HG03280 (cell line): ENCODE data around the gene VAV2.

Experiments
- ATAC-seq: cut with Tn5 transposase; IDR thresholded peaks from one replicate; pipeline ENCODE4 v1.9.1; 2021; ENCODE audit warnings: mild to moderate bottlenecking, moderate library complexity; ENCODE audit not compliant: unreplicated experiment

Gene VAV2

DNA sequence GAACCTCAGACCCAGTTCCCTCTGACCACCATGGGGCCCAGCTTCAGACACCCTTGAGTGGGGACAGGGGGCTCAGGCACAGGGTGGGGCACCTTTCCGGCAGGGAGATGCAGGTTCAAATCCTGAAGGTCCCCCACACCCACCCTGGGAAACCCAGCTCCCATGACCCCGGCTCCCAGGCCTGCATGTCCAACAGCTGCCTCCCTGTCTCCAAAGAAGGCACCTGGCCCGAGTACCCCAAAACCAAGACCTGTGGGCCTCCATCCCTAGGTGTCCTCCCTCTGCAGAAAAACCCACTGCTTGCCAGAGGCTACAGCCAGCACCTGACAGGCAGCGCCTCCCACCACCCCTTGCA lies 38.5 kb downstream of the VAV2 start:
- ATAC-seq = no peak

DNA sequence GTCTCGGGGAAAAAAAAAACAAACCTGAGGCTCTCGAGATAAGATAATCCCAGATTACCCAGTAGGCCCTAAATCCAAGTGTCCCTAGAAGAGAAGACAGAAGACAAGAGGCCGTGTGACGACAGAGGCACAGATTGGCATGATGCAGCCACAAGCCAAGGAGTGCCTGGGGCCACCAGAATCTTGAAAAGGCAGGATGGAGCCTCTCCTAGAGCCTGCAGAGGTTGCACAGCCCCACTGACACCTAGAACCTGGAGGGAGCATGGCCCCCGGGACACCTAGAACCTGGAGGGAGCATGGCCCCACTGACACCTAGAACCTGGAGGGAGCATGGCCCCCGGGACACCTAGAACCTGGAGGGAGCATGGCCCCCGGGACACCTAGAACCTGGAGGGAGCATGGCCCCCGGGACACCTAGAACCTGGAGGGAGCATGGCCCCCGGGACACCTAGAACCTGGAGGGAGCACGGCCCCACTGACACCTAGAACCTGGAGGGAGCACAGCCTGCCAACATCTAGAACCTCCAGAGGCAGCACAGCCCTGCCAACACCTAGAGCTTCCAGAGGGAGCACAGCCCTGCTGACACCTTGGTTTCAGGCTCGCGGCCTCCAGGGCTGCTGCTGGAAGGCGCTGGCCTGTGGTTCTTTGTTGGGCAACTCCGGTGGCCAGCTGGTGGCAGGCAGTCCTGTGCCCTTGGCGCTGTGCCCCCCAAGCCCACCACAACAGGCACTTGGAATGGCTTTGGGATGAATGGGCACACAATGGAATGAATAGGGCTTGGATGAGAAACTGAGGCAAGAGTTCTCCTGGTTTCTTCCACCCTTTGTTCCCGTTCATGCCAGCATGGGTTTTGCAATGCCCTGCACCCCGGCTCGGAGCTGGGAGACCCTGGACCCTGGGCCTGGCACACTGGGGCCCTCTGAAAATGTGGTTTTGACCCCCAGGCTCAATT lies 39.2 kb downstream of the VAV2 start:
- no peak for ATAC-seq

DNA sequence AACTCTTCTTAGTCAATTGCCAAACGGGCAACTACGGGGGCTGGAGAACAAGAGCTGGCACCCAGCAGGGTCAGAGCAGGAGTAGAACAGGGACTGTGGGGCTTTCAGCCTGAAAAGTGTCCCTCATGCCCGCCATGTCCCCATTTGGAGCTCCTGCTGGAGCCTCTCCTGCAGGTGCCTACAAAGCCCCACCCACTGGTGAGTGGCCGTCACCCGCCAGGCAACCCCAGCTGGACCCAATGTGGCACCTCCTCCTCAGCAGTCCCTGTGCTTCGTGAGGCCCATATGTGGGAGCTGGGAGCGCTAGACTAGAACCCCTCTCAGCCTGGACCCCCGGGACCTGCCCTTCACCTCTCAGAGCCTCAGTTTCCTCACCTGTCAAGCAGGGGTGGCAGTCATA lies 40.9 kb downstream of the VAV2 start:
- ATAC-seq = no peak

- no peak for ATAC-seq
Observed at GRCh38 chr9:133950629-133951111, 41.5 kb downstream of the VAV2 start.

- ATAC-seq = no peak
Observed at GRCh38 chr9:133950192-133950591, 41.9 kb downstream of the VAV2 start.

- no peak for ATAC-seq
Observed at GRCh38 chr9:133949486-133950061, 42.5 kb downstream of the VAV2 start.

DNA sequence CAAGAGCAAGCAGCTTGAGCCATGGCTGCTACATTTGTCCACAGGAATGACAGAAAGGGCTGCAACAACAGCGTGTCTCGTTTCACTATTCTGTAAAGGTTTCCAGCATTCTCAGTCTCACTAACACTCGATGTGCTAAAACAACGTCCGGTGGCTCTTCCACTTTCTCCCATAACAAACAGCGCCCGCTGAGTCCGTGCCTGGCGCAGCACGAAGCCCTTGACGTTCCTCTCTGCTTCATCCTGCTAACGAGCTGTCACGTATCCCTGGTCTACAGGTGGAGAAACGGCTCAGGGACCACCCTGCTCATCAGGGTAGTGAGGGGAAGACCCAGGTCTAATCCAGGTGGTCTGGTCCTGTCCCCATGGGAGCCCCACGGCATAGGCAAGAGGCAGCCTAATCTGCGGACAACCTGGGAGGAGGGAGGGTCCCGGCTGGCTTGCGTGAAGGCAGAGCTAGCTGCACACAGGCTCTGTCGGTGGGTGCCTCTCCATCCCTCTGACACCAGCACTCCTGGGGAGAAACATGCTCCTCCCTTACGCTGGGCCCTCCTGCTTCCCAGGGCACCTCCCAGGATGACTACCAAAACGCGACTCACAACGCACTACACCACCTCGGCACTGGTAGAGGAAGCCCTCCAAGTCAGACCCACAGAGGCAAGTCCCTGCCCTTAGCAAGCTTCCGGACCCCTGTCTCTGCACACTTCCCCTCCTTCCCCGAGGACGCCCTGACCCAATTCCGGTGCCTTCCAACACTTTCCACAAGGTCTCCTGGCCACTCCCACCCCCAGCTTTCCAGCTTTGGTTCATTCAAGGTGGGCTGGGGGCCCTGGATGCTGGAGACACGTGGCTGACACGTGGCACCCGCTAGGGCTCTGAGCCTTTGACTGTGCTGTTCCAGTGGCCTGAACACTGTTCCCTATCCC lies 43.3 kb downstream of the VAV2 start:
- ATAC-seq = no peak

DNA sequence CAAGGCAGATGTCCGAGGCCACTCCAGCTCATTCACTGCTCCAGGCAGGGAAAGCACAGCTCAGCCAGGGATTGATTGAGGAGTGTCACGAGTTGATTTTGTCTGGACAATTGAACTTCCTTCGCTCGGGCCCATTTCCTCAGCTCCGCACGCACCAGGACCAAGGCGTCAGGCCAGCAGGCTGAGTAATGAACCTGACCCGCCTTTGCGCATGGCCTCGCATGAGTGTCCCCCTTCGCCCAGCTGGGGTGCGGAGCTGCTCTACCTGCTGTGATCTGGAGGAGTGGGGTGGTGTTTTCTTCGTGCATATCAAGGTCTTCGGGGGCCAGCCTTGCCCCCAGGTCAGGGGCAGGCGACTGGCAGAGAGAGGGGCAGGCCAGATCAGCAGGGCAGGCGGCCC lies 44.0 kb downstream of the VAV2 start:
- no peak for ATAC-seq

- ATAC-seq = no peak
Observed at GRCh38 chr9:133946840-133947486, 45.2 kb downstream of the VAV2 start.

DNA sequence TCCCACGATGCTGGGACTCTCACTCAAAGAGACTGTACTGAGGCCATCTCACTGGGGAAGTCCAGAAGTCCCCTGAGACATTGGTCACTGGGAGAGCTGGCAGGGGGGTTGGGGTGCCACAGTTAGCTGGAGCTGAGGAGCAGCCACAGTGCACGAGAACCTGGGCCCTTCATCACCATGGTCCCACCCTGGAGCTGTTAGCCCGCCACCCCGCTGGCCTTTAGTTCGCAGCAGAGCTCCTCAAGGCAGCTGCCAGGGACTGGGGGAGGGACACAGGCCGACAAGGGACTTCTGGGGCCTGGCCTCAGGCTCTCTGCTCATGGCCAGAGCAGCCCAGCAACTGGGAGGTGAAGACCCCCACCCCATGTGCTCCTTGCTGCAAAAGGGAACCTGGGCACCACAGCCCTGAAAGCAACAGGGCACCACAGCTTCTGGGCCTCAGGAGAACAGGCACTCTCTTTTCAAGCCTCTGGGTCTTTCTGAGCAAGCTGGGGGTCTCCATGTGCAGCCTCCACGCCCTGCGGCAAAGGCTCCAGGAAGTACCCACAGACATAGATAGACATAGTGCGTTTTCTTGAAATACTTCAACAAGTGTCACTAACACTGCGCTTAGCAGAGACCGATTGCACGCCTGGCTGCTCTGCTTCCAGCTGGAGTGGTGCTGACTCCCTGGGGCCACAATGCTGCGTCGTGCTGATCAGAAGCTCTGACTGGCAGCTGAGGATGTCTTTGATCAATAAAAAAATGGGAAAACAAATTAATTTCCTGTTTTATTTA lies 46.0 kb downstream of the VAV2 start:
- peak; percentile 44 for ATAC-seq

- ATAC-seq = peak; percentile 54
Observed at GRCh38 chr9:133945314-133945975, 46.7 kb downstream of the VAV2 start.

DNA sequence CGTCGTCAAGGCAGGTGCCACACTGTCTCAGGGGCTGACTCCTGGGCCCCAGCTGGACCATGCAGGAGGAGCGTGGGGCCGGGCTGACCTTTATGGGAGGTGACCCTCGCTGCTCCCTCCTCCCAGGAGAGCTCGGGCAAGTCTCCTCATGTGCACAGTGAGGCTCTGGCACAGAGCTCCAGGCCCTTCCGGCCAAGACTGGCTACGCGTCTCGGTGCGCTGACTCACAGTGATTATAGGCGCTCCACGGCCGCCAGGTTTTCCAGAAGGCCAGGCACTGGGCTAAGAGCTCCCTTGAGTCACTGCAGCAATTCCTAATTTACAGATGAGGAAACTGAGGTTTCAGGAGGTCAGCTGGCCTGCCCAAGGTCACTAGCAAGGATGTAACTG lies 47.4 kb downstream of the VAV2 start:
- ATAC-seq = no peak

DNA sequence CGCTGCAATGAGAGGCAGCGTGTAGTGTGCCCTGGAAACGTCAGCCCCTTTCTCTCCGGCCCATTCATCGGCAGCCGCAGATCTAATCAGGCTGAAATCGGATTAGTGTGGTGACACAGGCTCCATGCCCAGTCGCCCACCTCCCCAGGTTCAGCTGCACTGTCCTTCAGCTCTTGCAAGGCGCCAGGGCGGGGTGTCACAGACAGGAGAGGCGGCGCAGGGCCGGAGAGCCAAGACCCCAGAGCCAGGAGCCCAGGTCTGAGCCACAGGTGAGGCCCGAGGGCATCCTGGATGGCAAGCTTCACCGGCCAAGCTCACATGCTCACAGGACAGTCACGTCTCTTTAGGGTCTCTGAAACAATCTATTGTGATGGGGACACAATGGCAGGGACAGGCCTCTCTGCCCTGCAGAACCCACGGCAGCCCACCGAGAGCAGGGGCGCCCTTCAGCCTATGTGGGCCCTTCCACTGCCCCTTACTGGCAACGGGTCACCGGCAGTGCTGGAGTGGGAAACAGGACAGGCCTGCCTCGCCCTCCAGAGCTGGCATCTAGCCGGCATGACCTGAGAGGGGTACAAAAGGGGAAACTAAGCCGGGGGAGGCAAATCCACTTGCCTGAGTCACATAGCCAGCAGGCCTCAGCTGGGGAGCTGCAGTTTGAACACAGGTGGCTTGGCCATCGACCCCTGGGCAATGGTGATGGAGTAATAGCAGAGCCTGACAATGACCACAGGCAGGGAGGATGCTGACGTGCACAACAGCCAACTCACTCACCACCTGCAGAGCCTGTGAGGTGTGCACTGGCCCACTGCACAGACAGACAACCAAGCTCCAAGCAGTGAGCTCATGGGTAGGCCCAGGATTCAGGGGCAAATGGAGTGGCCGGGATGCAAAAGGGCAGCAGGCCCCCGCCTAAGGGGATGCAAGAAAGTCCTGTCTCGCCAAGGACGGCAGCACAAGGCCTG lies 48.1 kb downstream of the VAV2 start:
- ATAC-seq = no peak

- no peak for ATAC-seq
Observed at GRCh38 chr9:133943036-133943780, 48.9 kb downstream of the VAV2 start.

DNA sequence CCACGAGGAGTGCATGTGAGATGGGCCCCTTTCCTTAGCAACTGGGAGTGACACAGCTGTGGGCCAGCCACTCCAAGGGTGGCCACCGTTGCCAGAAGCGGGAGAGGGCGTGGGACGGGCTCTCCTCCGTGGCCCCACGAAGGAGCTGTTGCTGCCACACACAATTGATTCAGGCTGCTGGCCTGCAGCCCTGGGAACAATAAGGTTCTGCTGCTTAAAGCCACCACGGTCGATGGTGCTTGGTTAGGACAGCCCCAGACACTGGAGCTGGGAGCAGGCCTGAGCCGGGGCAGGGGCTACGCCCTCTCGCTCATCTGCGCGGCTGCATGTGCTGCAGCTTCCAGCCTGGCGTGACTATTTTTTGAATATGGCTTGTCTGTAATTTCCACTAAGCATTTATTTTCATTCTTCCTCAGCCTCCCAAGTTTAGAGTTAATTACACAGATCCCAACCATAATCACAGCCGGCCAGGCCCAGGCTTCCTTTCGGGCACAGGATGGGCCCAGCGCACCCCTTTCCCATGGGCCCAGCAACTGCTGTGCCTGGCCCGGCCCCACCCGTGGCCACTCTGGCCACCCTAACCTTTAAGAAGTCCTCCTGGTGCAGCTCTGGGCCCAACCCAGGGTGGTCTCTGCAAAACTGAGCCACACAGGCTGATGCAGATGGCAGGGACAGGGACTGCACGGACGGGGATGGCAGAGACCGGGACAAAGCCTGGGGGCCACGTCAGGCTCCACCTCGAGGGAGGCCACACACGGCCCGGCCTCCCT lies 49.7 kb downstream of the VAV2 start:
- ATAC-seq = no peak

GRCh38 chr9:133939845-133940244 lies 52.3 kb downstream of the VAV2 start:
- ATAC-seq = no peak
